T-helper 2 cell treated with Interferon-gamma antibody and Interleukin-4, amounts not matched to agents 100 ng/mL and 5 ng/mL, for 36 hours (primary cell): Measurements from ENCODE around the gene MRPL51. TPM values are rescaled to one million over a fixed set of nuclear protein-coding genes. Genes with fewer than 3 reads are reported as not detected.

Experiments
- intact Hi-C: fragments of 100-400 bp; cut with micrococcal nuclease; formaldehyde crosslinking; loops from one replicate; pipeline ENCODE4 v1.15.1; 2023
- total RNA-seq: library from RNA; stranded (reverse); gene quantifications from 2 replicates; pipeline ENCODE4 v1.2.3, GENCODE V29; 2022

MRPL51 gene
- total RNA-seq, 1 donor from 2014 or later: 234 TPM

GRCh38 chr12:6464531-6464930, 28.5 kb downstream of the MRPL51 start:
- intact Hi-C loops: no loop called here

- intact Hi-C loops: loop anchor here (2.0 kb wide), 3 partner anchors 37 to 127 kb away; partner anchors contain the start of gene GAPDH
These were observed 29.2 kb downstream of the MRPL51 start for GRCh38 chr12:6463858-6464257.

GRCh38 chr12:6463216-6463615, 29.8 kb downstream of the MRPL51 start:
- intact Hi-C loops: loop anchor here (2.0 kb wide), 3 partner anchors 36 to 126 kb away; partner anchors contain the start of gene GAPDH

GRCh38 chr12:6462234-6462995, 30.6 kb downstream of the MRPL51 start:
- intact Hi-C loops: loop anchor here (1.0 to 2.0 kb wide), 4 partner anchors 8 to 126 kb away; partner anchors contain the start of genes GAPDH and VAMP1

GRCh38 chr12:6461401-6462233, 31.4 kb downstream of the MRPL51 start:
- intact Hi-C loops: loop anchor here (1.0 to 2.0 kb wide), 5 partner anchors 9 to 125 kb away; partner anchors contain the start of genes GAPDH, TAPBPL and VAMP1

GRCh38 chr12:6460751-6461371, 32.2 kb downstream of the MRPL51 start:
- intact Hi-C loops: loop anchor here (1.0 kb wide), 1 partner anchor 9 kb away; the partner anchor contains the start of gene TAPBPL

- intact Hi-C loops: no loop called here
These were observed 34.1 kb downstream of the MRPL51 start for GRCh38 chr12:6459004-6459337.

GRCh38 chr12:6458281-6459003, 34.6 kb downstream of the MRPL51 start:
- intact Hi-C loops: no loop called here

GRCh38 chr12:6457220-6457945, 35.7 kb downstream of the MRPL51 start:
- intact Hi-C loops: no loop called here

GRCh38 chr12:6452944-6453630, 40.0 kb downstream of the MRPL51 start:
- intact Hi-C loops: loop anchor here (1.0 kb wide), 2 partner anchors 8 to 9 kb away; partner anchors contain the start of gene CD27

GRCh38 chr12:6452245-6452943, 40.7 kb downstream of the MRPL51 start:
- intact Hi-C loops: loop anchor here (1.0 kb wide), 2 partner anchors 8 to 9 kb away; partner anchors contain the start of gene CD27

GRCh38 chr12:6451348-6452244, 41.5 kb downstream of the MRPL51 start, which contains the start of gene TAPBPL:
TAPBPL (plus strand) TSS chr12:6452042; CDS start chr12:6452249, 207 bp downstream.
- intact Hi-C loops: loop anchor here (1.0 kb wide), 3 partner anchors 7 to 42 kb away; partner anchors contain the start of genes CD27 and MRPL51

- intact Hi-C loops: loop anchor here (1.0 kb wide), 1 partner anchor 42 kb away; the partner anchor contains the start of gene MRPL51
These were observed 42.2 kb downstream of the MRPL51 start for GRCh38 chr12:6450869-6451347.

GRCh38 chr12:6450091-6450868, 42.8 kb downstream of the MRPL51 start:
- intact Hi-C loops: no loop called here

- intact Hi-C loops: loop anchor here (1.0 to 2.0 kb wide), 3 partner anchors 7 to 26 kb away; partner anchors contain the start of genes TAPBPL and VAMP1
These were observed 48.1 kb downstream of the MRPL51 start, which contains the start of gene CD27 for GRCh38 chr12:6444704-6445688. CD27 (plus strand) TSS chr12:6444955; CDS start chr12:6445096, 141 bp downstream.
